HG02798 (cell line): ENCODE data around the gene SLC28A3.

Experiments
- ATAC-seq: cut with Tn5 transposase; IDR thresholded peaks from one replicate; pipeline ENCODE4 v1.9.1; 2021; ENCODE audit warnings: mild to moderate bottlenecking; ENCODE audit not compliant: unreplicated experiment, poor library complexity

SLC28A3 gene

DNA sequence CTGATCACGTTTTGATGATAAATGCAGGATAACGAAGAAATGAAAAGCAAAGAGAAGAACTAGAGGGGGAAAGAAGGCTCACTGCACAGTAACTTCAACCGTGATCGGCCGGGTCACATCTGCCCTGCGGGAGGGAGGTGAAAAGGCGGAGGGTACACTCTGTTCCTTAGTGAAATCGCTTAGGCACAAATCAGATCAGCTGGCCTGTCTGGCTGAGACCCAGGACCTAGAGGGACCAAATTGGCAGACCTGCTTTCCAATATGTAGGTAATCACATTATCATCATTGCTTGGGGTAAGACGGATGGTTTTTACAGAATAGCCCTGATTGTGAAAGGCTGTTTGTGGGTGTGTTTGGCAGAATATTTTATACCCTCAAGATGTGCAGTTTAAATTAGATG lies 82.2 kb downstream of the SLC28A3 start:
- no peak for ATAC-seq

DNA sequence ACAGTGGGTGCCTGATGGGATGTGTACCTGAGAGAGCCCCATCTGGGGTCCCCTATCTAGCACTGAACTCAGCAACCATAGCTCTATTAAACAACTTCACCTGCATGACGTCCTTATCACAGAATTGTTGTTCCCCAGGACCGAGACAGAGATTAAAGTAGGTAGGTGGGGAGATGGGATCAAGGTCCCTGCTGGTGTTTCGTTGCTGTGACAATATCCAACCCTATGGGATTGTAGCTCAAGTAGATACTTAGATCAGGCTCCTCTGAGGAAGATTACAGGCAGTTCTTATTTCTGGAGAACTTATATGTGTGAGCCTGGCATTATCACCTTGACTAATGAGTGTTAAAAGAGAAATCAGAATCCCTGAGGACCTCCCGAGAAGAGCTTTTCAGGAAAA lies 84.9 kb downstream of the SLC28A3 start:
- ATAC-seq: no peak

DNA sequence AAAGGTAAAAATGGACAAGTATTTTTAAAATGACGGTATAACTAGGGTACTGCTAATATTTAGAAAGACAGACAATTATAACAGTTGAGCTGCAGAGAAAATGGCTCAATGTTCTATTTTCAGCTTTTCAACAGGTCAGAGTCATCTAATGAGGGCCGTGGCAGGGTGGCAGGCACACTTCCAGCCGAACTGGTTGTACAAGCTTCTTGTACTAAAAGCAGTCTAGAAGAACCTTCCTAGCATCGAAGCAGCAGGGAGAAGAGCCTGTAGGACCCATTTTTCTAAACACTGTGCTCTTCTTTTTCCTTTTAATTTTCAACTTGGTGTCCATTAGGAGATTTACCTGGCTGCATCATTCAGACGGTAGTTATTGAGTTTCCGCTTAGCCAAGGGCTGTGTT lies 85.6 kb downstream of the SLC28A3 start:
- ATAC-seq: no peak

DNA sequence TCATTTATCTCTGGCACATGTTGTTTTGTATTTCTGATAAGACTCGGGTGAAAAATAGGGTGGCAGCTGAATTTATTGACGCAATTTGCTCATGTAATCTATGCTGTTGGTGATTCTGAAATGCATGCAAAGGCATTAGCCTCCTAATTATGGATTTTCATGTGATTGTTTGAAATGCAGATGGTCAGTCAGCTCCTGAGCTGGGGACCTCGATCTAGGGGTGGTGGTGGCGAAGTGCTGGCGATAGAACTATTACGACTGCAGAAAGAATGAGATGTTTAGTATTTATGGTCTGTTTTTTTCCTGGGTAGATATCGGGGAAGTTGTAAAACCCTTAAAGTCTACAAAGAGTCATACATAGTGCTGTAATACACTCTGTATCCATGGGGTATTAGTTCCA lies 88.6 kb downstream of the SLC28A3 start:
- ATAC-seq: no peak

DNA sequence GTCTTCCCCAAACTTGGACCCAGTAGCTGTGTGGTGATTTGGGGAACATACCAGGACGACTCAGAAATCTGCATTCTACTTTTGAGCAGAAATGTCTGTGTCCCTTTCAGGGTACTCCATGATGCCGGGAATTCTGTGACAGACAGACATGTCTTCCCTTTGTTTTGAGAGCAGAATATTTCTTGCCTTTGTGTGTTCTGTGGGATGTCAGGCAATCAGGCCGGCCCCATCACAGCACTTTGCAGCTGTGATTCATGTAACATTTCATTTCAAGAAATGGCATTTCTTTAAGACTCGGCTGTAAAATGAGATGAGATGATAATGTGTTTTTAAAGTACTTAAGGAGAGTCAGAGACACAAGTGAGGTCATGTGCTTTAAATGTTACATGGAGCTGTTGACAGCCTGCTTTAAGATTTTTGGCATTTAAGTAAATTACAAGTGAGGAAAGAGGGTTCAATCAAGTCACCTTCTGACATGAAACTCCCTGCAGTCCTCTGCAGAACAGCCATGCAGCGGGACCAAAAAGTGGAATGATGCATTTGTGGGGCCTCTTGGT lies 98.7 kb downstream of the SLC28A3 start:
- no peak for ATAC-seq

DNA sequence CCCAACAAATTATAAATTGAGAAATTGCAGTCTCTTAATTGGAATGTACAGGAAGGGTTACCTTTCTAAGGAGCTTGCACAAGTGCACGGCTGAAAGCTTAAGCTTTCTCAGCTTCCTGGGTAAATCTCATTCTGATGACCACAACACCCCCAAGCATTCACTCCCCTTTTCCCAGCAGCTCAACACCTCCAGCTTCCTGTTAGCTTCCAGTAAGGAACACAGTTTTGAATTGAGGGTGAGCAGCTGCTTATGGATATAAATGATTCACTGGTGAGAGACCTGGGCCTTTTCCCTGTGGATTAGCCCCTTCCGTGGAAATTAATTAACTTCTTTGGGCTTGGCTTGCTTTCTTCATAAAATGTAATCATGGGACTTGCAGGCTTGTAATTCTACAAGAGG lies 101.2 kb downstream of the SLC28A3 start:
- ATAC-seq: no peak

DNA sequence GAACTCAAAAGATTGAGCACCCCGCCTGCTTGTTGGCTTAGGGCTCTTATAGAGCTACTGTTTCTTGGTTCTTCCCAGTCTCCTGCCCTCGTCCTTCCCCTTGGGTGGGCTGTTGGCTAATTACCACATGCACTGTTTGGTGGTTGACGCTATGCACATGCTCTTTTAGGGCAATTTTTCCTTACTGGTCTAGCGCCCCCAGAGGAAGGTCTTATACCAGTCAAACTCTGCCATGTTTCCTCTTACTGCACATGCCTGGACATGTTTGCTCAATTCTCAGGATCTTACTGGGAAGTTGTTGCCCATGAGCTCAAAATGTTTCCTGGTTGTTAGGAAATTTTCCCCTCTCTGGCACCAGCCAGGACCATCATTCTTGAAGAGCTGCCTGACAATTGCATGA lies 101.9 kb downstream of the SLC28A3 start:
- no peak for ATAC-seq

DNA sequence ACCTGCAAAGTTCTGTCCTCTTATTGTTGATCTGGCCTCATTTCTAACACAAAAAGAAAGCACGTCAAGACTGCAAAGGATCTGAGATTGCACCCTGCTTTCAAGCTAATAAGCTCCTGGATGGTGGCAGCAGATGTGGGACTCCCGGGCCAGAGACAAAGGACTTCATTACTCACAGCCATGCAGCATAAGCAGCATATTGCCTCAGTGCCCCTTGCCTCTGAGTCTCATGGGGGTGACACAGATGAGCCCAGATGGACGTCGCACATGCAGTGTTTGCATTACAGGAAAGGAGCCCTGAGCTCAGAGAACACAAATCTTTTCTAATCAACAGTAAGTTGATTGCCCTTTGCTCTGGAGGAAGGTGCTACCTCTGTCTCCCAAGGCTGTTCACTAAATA lies 105.0 kb downstream of the SLC28A3 start:
- no peak for ATAC-seq

DNA sequence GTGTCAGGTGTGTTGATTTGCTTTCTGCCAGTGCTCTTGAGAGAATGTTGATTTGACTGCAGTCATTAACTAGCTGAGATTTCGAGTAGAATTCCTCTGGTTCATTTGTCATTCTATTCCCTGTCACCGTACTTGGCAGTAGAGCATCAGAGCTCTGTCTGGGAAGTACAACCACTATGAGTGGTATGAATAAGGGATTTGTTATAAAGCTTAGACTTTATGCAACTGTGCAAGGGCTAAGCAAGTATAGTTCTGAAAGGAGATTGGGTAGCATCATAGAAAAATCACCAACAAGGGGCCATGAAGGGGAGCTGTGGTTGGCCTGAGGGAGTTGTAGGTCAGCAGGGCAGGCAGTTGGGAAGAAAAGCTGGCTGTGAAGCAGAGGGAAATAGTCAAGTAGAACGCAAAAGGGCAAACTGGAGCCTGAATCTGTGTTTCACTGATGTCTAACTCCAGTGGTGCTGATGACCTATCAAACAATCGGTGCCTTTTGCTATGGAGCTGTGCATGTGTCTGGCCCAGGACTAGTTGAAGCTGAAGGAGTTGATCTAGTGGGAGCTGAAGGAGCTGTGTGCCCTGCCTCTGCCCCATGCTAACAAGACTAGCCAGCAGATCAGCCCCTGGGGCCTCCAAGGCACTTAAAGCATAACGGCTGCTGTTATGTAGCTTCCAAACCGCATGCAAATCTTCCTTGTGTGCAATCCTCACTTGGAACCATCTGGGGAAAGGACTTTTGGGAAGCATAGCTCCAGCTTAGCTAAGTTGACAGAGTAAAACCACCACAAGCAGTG lies 110.0 kb downstream of the SLC28A3 start:
- no peak for ATAC-seq

DNA sequence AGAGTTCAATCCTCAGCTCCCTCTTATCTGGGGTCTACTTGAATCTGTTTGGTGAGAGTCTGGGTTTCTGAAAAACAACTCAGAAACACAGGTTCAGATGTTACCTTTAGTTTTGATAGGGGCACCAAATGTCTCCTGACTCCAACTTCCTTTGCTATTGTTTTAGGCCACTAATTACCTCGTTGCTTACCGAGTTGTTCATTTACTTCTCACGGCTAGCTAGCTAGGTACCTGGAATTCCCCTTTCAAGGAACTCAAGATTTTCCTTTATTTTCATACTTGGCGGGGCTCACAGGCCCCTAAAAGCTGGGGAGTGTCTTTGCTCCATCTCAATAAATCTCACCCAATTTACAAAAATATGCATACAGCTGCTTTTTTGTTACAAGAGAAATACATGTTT lies 111.4 kb downstream of the SLC28A3 start:
- no peak for ATAC-seq

DNA sequence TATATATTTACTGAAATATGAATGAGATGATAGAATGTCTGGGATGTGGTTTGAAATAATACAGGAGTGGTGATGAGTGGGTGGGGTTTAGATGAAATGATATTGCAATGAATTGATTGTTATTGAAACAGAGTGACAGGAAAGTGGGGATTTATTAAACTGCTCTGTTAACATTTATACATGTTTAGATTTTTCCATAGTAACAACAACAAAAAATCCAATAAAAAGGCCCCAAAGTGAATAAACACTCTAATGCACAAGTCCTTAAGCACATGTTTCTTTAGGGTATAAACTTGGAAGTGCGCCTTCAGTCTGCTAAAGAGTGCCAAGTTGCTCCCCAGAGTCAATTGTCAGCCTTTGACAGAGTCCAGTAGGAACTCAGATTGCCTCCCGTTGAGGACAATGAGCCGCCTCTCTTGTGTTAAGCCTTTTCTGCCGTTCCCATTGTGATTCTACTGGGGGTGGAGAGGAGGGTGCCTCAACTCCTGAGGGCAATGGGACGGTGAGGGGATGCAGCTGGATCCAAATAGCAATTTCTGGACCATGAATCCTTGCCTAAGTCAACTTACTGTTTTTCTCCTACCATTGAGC lies 112.3 kb downstream of the SLC28A3 start:
- ATAC-seq: no peak

DNA sequence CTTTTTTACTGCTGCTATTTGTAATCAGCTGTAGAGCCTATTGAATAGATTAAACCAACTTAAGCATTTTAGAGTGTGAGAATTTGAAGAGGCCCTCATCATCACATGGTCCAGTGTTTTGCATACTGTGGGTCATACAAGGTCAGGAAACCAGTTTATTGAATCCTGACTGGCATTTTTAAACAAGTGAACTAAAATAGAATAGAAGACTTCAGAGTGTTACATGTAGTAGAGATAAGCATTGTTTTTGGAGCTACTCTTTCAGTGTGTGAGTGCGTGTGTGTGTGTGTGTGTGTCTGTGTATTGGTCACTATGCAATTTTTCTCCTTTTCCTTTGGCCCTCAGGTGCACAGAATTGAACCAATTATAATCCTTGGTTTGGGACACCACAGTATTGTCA lies 114.4 kb downstream of the SLC28A3 start:
- ATAC-seq: no peak
